WTC11 (cell line): ENCODE data around the gene PIK3CA. TPM values are rescaled to one million over a fixed set of nuclear protein-coding genes. Genes with fewer than 3 reads are reported as not detected.

Experiments used
- ATAC-seq: fragments of 200-7000 bp; cut with Tn5 transposase; 2 replicates; pipeline ENCODE4 v1.10.0; 2021; ENCODE audit warnings: mild to moderate bottlenecking, moderate library complexity
- CTCF ChIA-PET: fragments of 300-600 bp; sonication (Branson Sonifier 250); formaldehyde crosslinking; loops from one replicate; lab custom pipeline; 2021; ENCODE audit warnings: antibody characterized with exemption; lab: Charles Lee
- POLR2A ChIA-PET: fragments of 350-600 bp; sonication (Branson Sonifier 250); formaldehyde crosslinking; loops from one replicate; lab custom pipeline; 2021; ENCODE audit warnings: antibody characterized with exemption; lab: Charles Lee
- DNase-seq: peaks from one replicate; pipeline ENCODE4 v3.0.0; 2021; ENCODE audit warnings: low spot score
- H3K27ac Mint-ChIP-seq: 2 replicates; pipeline ENCODE4 v1.8.0; 2021; ENCODE audit warnings: mixed read lengths
- H3K27me3 Mint-ChIP-seq: 2 replicates; pipeline ENCODE4 v1.8.0; 2021; ENCODE audit warnings: low read depth, mild to moderate bottlenecking, moderate library complexity, mixed read lengths
- H3K36me3 Mint-ChIP-seq: 2 replicates; pipeline ENCODE4 v1.8.0; 2021; ENCODE audit warnings: mixed read lengths
- H3K4me1 Mint-ChIP-seq: 2 replicates; pipeline ENCODE4 v1.8.0; 2022; ENCODE audit warnings: mixed read lengths
- H3K4me3 Mint-ChIP-seq: 2 replicates; pipeline ENCODE4 v1.8.0; 2021; ENCODE audit warnings: mild to moderate bottlenecking, moderate library complexity, mixed read lengths
- H3K9me3 Mint-ChIP-seq: 2 replicates; pipeline ENCODE4 v1.8.0; 2021; ENCODE audit warnings: mixed read lengths
- CDX4 ChIP-seq: fragments of 250-450 bp; sonication (Bioruptor Pico); IDR thresholded peaks from 2 replicates; pipeline ENCODE4 v1.9.0; 2021; ENCODE audit warnings: moderate library complexity, mild to moderate bottlenecking, inconsistent platforms, borderline replicate concordance
- E2F1 ChIP-seq: sonication (generic); formaldehyde crosslinking; IDR thresholded peaks from 2 replicates; pipeline ENCODE4 v1.8.0; 2022; ENCODE audit warnings: mild to moderate bottlenecking, missing genetic modification reagents
- E2F4 ChIP-seq: sonication (generic); formaldehyde crosslinking; IDR thresholded peaks from 2 replicates; pipeline ENCODE4 v1.8.1; 2022; ENCODE audit warnings: low read depth, mild to moderate bottlenecking, moderate library complexity, missing genetic modification reagents, borderline replicate concordance
- ESRRA ChIP-seq: sonication (generic); formaldehyde crosslinking; IDR thresholded peaks from 2 replicates; pipeline ENCODE4 v1.8.1; 2022; ENCODE audit warnings: mild to moderate bottlenecking, missing genetic modification reagents, borderline replicate concordance
- FOXP4 ChIP-seq: sonication (generic); formaldehyde crosslinking; IDR thresholded peaks from 2 replicates; pipeline ENCODE4 v1.8.0; 2022; ENCODE audit warnings: mild to moderate bottlenecking, missing genetic modification reagents
- MYBL2 ChIP-seq: sonication (generic); formaldehyde crosslinking; IDR thresholded peaks from 2 replicates; pipeline ENCODE4 v1.8.1; 2023; ENCODE audit warnings: mild to moderate bottlenecking, moderate library complexity, missing genetic modification reagents
- NR3C1 ChIP-seq: sonication (generic); formaldehyde crosslinking; conservative IDR thresholded peaks from 2 replicates; pipeline ENCODE4 v1.8.1; 2023; ENCODE audit warnings: low read depth, mild to moderate bottlenecking, missing genetic modification reagents
- OVOL2 ChIP-seq: fragments of 250-450 bp; sonication (Bioruptor Pico); IDR thresholded peaks from 2 replicates; pipeline ENCODE4 v1.9.0; 2021; ENCODE audit warnings: mild to moderate bottlenecking, borderline replicate concordance
- STAT6 ChIP-seq: sonication (generic); formaldehyde crosslinking; conservative IDR thresholded peaks from 2 replicates; pipeline ENCODE4 v1.8.1; 2023; ENCODE audit warnings: mild to moderate bottlenecking, low read depth, missing genetic modification reagents, moderate library complexity
- TCF7 ChIP-seq: sonication (generic); formaldehyde crosslinking; IDR thresholded peaks from 2 replicates; pipeline ENCODE4 v1.8.0; 2022; ENCODE audit warnings: mild to moderate bottlenecking, low read depth, missing genetic modification reagents, moderate library complexity
- TEAD1 ChIP-seq: sonication (generic); formaldehyde crosslinking; IDR thresholded peaks from 2 replicates; pipeline ENCODE4 v1.8.0; 2022; ENCODE audit warnings: mild to moderate bottlenecking, missing genetic modification reagents
- USF1 ChIP-seq: sonication (generic); formaldehyde crosslinking; IDR thresholded peaks from 2 replicates; pipeline ENCODE4 v1.8.0; 2022; ENCODE audit warnings: mild to moderate bottlenecking, missing genetic modification reagents
- ZMAT4 ChIP-seq: fragments of 250-450 bp; sonication (Bioruptor Pico); IDR thresholded peaks from 2 replicates; pipeline ENCODE4 v1.9.0; 2021; ENCODE audit warnings: mild to moderate bottlenecking
- ZNF121 ChIP-seq: sonication (generic); formaldehyde crosslinking; IDR thresholded peaks from 2 replicates; pipeline ENCODE4 v1.8.0; 2023; ENCODE audit warnings: missing genetic modification reagents
- ZNF138 ChIP-seq: sonication (generic); formaldehyde crosslinking; conservative IDR thresholded peaks from 2 replicates; pipeline ENCODE4 v1.8.1; 2022; ENCODE audit warnings: mild to moderate bottlenecking, moderate library complexity, missing genetic modification reagents
- ZNF232 ChIP-seq: sonication (generic); formaldehyde crosslinking; IDR thresholded peaks from 2 replicates; pipeline ENCODE4 v1.8.0; 2022; ENCODE audit warnings: mild to moderate bottlenecking, missing genetic modification reagents
- ZNF263 ChIP-seq: sonication (generic); formaldehyde crosslinking; IDR thresholded peaks from 2 replicates; pipeline ENCODE4 v1.8.1; 2022; ENCODE audit warnings: low read depth, mild to moderate bottlenecking, moderate library complexity, missing genetic modification reagents
- total RNA-seq: library from RNA; stranded (reverse); gene quantifications from 3 replicates; pipeline ENCODE4 v1.2.3, GENCODE V29; 2021

PIK3CA gene
- total RNA-seq, 1 experiment from 2014 or later: 10.1 TPM

- TF ChIP-seq OVOL2 (CRISPR knock-in tag): no peak
- TF ChIP-seq NR3C1 (CRISPR knock-in tag): no peak
- TF ChIP-seq E2F1 (CRISPR knock-in tag): no peak
- no peak for TF ChIP-seq CDX4 (CRISPR knock-in tag)
- TF ChIP-seq TEAD1 (CRISPR knock-in tag): no peak
- no peak for TF ChIP-seq ZNF263
- no peak for TF ChIP-seq TCF7
- no peak for TF ChIP-seq ESRRA (CRISPR knock-in tag)
- no peak for TF ChIP-seq STAT6 (CRISPR knock-in tag)
- no peak for TF ChIP-seq FOXP4
Observed at GRCh38 chr3:179175358-179175757, 27.2 kb downstream of the PIK3CA start (continued).

GRCh38 chr3:179177611-179178010 is 29.5 kb downstream of the PIK3CA start:
- CTCF ChIA-PET: interaction anchor here (0.7 kb wide), 1 partner anchor 589 kb away, joined by 3 read pairs; no protein-coding TSS in a partner anchor
- H3K27ac Mint-ChIP-seq: no peak overlapping the region
- ATAC-seq (no peak), DNase-seq (no peak)
- H3K9me3 Mint-ChIP-seq: peaks cover 1% of the 10 kb centered on the region
- POLR2A ChIA-PET: interaction anchor here (0.6 kb wide), 1 partner anchor 22 kb away, joined by 9 read pairs; no protein-coding TSS in a partner anchor
- H3K27me3 Mint-ChIP-seq: no peaks in the 10 kb centered on the region
- peaks cover 31% of the 10 kb centered on the region for H3K4me1 Mint-ChIP-seq
- H3K4me3 Mint-ChIP-seq: no peak overlapping the region
- TF ChIP-seq E2F4 (no peak), USF1 (CRISPR knock-in tag) (no peak), ZNF138 (CRISPR knock-in tag) (no peak), ZNF121 (CRISPR knock-in tag) (no peak)
- no peaks in the 10 kb centered on the region for H3K36me3 Mint-ChIP-seq

- DNase-seq (no peak), ATAC-seq (no peak)
- POLR2A ChIA-PET: no interaction called here
- H3K27me3 Mint-ChIP-seq: no peaks in the 10 kb centered on the region
- H3K36me3 Mint-ChIP-seq: no peaks in the 10 kb centered on the region
- H3K4me3 Mint-ChIP-seq: no peak overlapping the region
- peaks cover 33% of the 10 kb centered on the region for H3K4me1 Mint-ChIP-seq
- CTCF ChIA-PET: no interaction called here
- no peak overlapping the region for H3K27ac Mint-ChIP-seq
- H3K9me3 Mint-ChIP-seq: no peaks in the 10 kb centered on the region
- TF ChIP-seq ZMAT4 (no peak), STAT6 (CRISPR knock-in tag) (no peak), MYBL2 (CRISPR knock-in tag) (no peak), ZNF232 (CRISPR knock-in tag) (no peak)
Observed at GRCh38 chr3:179179256-179179655, 31.1 kb downstream of the PIK3CA start.
